Ovary (tissue), 3 donors: ENCODE results near the gene ABHD17A.

Experiments used
- CTCF ChIP-seq, 3 donors: fragments of 450-650 bp in 2 of 3; fragments of 200-600 bp in 1 of 3; IDR thresholded peaks; one replicate each; pipeline versions ENCODE4 v1.5.1 to v1.8.0; 2016 to 2022; ENCODE audit warnings: antibody characterized with exemption in 3 of 3, mild to moderate bottlenecking in 1 of 3
- EP300 ChIP-seq: sonication (generic); formaldehyde crosslinking; IDR thresholded peaks from one replicate; pipeline ENCODE4 v1.6.1; 2017; ENCODE audit warnings: antibody characterized with exemption
- POLR2A ChIP-seq: fragments of 450-650 bp; IDR thresholded peaks from one replicate; pipeline ENCODE4 v1.6.1; 2017; ENCODE audit warnings: antibody characterized with exemption, mild to moderate bottlenecking, moderate library complexity
- donor health status: DM: no; HTN: no; CAD: no.

GRCh38 chr19:1910177-1910576 is 24.9 kb upstream of the ABHD17A start:
- TF ChIP-seq CTCF (IDR thresholded peaks at IDR 0.05) = no peak
- no peak for TF ChIP-seq POLR2A
- no peak for TF ChIP-seq EP300
